Muscle layer of duodenum (tissue), 2 donors: Measurements from ENCODE around the gene PGPEP1.

ENCODE experiments used
- H3K27ac ChIP-seq: one replicate; pipeline ENCODE4 v1.7.0; 2013; ENCODE audit warnings: mild to moderate bottlenecking, low read length
- H3K27me3 ChIP-seq: one replicate; pipeline ENCODE4 v1.7.0; 2013; ENCODE audit warnings: low read depth, mild to moderate bottlenecking, control low read depth, low read length
- H3K36me3 ChIP-seq, 2 donors: one replicate each; pipeline ENCODE4 v1.7.0; 2013; ENCODE audit warnings: low read length in 2 of 2, control low read depth in 1 of 2, mild to moderate bottlenecking in 1 of 2; ENCODE audit not compliant: insufficient read depth in 2 of 2, control insufficient read depth in 1 of 2
- H3K4me1 ChIP-seq, 2 donors: one replicate each; pipeline ENCODE4 v1.7.0; 2013; ENCODE audit warnings: low read length in 2 of 2, mild to moderate bottlenecking in 2 of 2, control low read depth in 1 of 2, moderate library complexity in 1 of 2; ENCODE audit not compliant: insufficient read depth in 2 of 2, control insufficient read depth in 1 of 2
- H3K4me3 ChIP-seq, 2 donors: one replicate each; pipeline ENCODE4 v1.7.0; 2013; ENCODE audit warnings: low read length in 2 of 2, low read depth in 1 of 2, mild to moderate bottlenecking in 1 of 2
- H3K9me3 ChIP-seq, 2 donors: one replicate each; pipeline ENCODE4 v1.7.0; 2013; ENCODE audit warnings: low read length in 2 of 2, control low read depth in 1 of 2, mild to moderate bottlenecking in 1 of 2; ENCODE audit not compliant: control insufficient read depth in 1 of 2
- donor health status: healthy.

PGPEP1 gene, protein sequence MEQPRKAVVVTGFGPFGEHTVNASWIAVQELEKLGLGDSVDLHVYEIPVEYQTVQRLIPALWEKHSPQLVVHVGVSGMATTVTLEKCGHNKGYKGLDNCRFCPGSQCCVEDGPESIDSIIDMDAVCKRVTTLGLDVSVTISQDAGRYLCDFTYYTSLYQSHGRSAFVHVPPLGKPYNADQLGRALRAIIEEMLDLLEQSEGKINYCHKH

DNA sequence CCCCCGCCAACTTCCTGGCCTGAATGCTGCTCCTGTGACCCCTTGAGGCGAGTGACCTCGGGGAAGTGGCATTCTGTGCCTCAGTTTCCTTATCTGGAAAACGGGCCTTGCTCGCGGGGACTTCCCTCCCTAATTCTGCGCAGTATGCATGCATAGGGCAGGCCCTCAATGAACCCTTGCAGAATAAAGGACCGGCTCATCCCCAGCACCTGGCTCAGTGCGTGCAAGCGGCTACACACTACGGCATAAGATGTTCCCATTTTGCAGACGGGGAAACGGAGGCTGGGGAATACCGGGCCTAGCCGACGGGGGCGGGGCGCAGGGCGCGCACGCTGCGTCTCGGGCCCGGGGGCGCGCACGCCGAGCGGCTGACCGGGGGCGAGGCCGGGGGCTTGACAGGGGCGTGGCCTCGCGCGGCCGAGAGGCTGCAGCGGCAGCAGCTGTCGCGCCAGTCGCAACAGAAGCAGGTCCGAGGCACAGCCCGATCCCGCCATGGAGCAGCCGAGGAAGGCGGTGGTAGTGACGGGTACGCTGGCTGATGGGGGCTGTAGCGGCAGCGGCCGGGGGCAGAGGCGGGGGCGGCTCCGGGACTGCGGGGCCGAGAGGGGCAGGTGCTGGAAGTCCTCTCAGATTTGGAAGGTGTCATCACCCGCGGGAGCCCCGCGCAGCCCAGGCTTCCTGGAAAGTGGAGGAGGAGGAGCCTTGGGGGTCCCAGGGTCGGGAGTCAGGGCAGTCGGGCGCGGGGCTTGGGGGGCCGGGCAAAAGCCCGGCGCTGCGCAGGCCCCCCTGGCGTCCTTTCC is at the start of gene PGPEP1:
PGPEP1 (plus strand) TSS at position 409 of the 800 bp plus-strand sequence; CDS start at position 493, 84 bp downstream.
- Histone ChIP-seq H3K27ac (peak within 1 kb of the TSS; percentile 69), H3K27me3 (no peaks in the 10 kb centered on the region), H3K4me3 (peak within 1 kb of the TSS; percentile 78 to 94), H3K36me3 (peaks cover 0 to 5% of the 10 kb centered on the region in 2 donors), H3K4me1 (peaks cover 4 to 15% of the 10 kb centered on the region in 2 donors), H3K9me3 (no peaks in the 10 kb centered on the region)

DNA sequence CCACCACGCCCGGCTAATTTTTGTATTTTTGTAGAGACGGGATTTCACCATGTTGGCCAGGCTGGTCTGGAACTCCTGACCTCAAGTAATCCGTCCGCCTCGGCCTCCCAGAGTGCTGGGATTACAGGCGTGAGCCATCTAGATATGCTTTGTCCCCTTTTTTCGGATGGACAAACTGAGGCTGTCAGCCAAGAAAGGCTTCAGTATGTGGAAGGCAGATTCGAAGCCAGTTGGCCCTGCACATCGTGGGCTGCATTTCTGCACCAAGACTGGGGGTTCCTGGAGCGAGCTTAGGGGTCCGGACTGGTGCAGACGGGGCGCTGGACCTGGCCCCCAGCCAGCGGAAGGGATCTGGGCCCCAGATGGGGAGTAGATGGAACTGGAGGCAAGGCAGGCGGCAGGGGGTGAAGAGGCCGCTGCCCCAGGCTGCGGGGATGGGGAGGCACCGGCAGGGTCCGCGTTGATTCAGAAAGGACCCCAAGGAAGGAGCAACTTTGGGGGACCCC is 49.3 kb upstream of the PGPEP1 start:
- Histone ChIP-seq H3K27ac (peak overlapping the region; percentile 98), H3K36me3 (no peaks in the 10 kb centered on the region), H3K27me3 (no peaks in the 10 kb centered on the region), H3K4me1 (peaks cover 6 to 15% of the 10 kb centered on the region in 2 donors), H3K9me3 (no peaks in the 10 kb centered on the region), H3K4me3 (peak overlapping the region in 1 of 2 donors; percentile 77)

DNA sequence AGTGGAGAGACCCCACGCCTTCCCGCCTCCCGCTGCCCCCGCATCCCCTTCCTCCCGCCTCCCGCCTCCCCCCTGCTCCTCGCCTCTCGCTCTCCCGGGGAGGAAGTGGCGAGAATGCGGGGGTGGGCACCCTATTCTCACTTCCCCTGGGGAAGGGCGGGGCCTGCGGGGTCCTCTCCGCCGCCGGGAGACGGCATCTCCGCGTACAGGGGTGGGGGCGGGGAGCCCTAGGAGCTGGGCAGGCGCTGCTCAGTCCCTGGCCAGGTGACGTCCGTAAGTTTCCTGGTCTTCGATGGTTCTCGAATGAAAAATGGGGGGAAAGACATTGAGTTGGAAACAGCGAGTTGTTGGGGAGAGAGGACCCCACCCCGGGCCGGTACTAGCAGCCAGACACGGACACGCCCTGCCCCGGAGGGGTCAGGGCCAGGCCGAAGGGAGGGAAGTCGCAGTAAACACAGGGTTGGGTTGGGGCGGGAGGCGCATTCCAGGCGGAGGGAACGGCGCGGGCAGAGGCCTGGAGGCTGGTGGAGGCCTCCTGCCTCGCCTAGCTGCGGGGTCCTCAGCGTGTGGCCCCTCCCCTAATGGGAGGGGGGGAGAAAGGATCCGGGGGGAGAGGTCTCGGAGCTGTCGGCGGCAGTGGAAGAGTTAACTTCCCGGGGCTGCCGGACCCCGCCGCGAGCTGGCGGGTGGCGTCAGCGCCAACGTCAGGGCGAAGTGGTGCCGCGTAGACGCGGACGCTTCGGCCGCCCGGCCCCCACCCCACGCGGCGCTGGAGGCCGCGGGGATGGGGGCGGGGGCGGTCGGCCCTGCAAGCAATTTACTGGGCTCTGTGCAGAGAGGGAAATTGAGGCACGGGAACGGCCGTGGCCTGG is 48.6 kb upstream of the PGPEP1 start:
- peak overlapping the region; percentile 77 to 85 for H3K4me3 ChIP-seq
- H3K27me3 ChIP-seq, result no peaks in the 10 kb centered on the region
- peak overlapping the region; percentile 98 for H3K27ac ChIP-seq
- no peaks in the 10 kb centered on the region for H3K9me3 ChIP-seq
- peaks cover 6 to 15% of the 10 kb centered on the region in 2 donors for H3K4me1 ChIP-seq
- H3K36me3 ChIP-seq, result no peaks in the 10 kb centered on the region

DNA sequence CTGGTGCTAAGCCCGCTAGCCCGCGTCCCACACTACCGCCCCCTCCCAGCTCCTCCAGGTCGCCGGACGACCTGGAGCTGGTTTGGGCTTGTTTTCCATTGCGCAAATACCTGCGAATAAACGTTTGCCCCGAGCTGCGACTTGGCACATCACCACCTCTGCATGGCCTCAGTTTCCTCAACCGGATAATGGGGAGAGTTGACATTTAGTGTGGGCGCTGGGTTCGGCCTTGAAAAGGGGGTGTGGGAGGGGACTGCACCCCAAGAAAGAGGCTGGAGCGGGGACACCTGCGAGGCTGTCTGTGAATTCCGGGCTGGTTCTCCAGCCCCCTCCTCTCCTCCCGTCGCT is 48.0 kb upstream of the PGPEP1 start:
- peaks cover 6 to 15% of the 10 kb centered on the region in 2 donors for H3K4me1 ChIP-seq
- peak overlapping the region; percentile 98 for H3K27ac ChIP-seq
- H3K9me3 ChIP-seq, result no peaks in the 10 kb centered on the region
- H3K27me3 ChIP-seq, result no peaks in the 10 kb centered on the region
- no peaks in the 10 kb centered on the region for H3K36me3 ChIP-seq
- H3K4me3 ChIP-seq, result peak overlapping the region; percentile 77 to 85

DNA sequence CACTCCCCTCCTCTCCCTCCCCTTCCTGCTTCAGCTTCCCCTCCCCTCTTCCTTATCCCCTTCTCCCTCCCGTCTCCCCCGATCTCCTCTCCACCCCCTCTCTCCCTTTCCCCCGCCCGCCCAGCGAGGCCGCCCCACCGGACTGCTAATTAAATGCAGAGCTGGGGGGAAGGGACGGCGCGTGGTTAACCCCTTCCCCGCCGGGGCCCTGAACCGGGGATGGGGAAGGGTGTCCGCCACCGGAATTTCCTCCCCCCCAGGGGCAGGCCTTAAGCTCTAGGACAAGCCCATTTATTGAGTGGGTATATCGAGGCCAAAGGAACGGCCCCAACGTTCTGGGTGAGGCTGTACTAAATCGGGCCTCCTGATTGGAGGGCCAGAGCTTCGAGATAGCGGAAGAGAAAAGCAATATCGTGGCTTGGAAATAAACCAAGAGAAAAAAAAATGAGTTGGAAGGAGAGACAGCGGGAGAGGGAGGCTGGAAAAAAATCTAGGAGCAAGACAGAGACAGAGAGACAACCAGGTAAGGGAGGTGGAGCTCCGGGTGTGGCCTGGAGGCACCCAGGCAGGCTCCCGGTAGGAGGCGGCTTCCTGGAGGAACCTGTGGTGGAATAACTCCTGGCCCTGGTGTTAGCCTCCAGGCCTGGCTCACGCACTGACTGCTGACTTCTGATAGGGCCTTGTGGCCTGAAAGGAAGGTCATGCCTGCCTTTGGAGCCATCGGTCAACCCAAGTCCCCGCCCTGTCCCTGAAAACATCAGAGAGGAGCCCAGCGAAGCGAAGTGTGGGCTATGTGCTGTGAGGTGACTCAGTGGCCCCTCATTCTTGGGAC is 47.4 kb upstream of the PGPEP1 start:
- Histone ChIP-seq H3K4me1 (peaks cover 6 to 15% of the 10 kb centered on the region in 2 donors), H3K36me3 (no peaks in the 10 kb centered on the region), H3K4me3 (peak overlapping the region; percentile 77 to 85), H3K9me3 (no peaks in the 10 kb centered on the region), H3K27ac (peak overlapping the region; percentile 98), H3K27me3 (no peaks in the 10 kb centered on the region)

DNA sequence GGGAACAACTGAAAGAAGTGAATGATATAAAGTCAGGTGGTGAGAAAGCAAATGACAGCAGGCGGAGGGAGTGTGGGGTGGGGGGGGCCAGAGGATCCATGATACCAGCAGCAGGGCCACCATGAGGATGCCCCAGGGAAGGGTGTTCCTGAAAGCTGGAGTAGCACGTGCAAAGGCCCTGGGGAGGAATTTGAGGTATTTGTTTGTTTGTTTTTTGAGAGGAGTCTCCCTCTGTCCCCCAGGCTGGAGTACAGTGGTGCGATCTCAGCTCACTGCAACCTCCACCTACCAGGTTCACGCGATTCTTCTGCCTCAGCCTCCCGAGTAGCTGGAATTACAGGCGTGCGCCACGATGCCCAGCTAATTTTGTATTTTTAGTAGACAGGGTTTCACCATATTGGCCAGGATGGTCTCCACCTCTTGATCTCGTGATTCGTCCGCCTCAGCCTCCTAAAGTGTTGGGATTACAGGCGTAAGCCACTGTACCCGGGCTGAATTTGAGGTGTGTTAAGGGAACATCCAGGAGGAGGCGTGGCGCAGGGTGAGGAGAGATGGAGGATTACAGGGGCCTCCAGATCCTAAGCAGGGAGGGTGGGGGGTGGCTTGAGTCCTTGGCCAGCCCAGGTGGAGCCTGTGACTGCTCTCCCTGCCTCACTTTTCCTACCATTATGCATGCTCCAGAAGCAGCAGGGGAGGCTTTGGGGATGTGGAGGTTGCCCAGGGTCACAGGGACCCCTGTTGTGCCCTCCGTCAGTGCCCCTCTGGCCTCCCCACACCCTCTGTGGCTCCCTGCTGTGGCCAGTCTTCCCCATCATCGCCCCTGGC is 46.5 kb upstream of the PGPEP1 start:
- H3K9me3 ChIP-seq, result no peaks in the 10 kb centered on the region
- peak overlapping the region; percentile 98 for H3K27ac ChIP-seq
- no peaks in the 10 kb centered on the region for H3K27me3 ChIP-seq
- H3K4me3 ChIP-seq, result peak overlapping the region; percentile 77 to 85
- no peaks in the 10 kb centered on the region for H3K36me3 ChIP-seq
- peaks cover 6 to 15% of the 10 kb centered on the region in 2 donors for H3K4me1 ChIP-seq

DNA sequence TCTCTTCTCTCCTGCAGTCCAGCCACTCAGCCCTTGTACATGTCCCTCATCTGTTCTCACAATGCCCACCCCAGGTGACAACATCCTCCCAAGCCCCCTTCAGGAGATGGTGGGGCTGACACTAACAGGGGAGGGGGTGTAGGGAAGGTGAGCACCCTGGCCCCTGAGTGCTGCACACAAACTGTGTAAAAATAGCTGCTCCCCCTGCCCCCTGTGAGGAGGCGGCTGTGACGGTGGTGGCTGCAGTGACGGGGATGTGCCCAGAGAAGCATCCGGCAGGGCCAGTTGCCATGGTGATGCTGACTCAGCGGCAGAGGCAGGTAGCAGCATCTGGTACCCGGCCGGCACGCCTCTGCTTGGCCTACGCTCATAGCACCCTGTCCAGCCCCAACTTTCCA is 45.9 kb upstream of the PGPEP1 start:
- H3K4me3 ChIP-seq, result no peak overlapping the region
- H3K4me1 ChIP-seq, result peaks cover 6 to 15% of the 10 kb centered on the region in 2 donors
- no peaks in the 10 kb centered on the region for H3K27me3 ChIP-seq
- no peaks in the 10 kb centered on the region for H3K9me3 ChIP-seq
- no peaks in the 10 kb centered on the region for H3K36me3 ChIP-seq
- no peak overlapping the region for H3K27ac ChIP-seq

DNA sequence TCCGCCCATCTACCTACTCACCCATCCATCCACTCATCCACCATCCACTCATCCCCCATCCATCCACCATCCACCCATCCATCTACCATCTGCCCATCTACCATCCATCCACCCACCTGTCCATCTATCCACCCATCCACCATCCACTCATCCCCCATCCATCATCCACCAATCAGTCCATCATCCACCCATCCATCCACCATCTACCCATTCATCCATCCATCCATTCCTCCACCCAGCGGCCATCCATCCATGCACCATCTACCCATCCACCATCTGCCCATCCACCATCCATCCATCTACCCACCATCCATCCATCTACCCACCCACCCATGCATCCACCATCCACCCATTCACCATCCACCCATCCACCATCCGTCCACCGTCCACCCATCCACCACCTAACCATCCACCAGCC is 45.4 kb upstream of the PGPEP1 start:
- Histone ChIP-seq H3K4me3 (no peak overlapping the region), H3K27me3 (no peaks in the 10 kb centered on the region), H3K36me3 (no peaks in the 10 kb centered on the region), H3K4me1 (peaks cover 6 to 14% of the 10 kb centered on the region in 2 donors), H3K27ac (no peak overlapping the region), H3K9me3 (no peaks in the 10 kb centered on the region)

DNA sequence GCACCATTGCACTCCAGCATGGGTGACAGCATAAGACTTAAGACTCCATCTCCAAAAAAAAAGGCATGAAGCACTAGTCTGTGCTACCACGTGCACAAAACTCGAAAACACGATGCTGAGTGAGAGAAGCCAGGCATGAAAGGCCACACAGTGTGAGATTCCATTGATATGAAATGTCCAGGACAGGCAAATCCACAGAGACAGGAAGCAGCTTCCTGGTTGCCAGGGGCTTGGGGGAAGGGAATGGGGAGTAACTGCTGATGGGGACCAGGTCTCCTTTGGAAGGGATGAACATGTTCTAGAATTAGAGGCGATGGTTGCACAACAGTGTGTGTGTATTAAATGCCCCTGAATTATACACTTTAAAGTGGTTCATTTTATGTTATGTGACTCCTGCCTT is 43.1 kb upstream of the PGPEP1 start:
- Histone ChIP-seq H3K27ac (no peak overlapping the region), H3K4me3 (no peak overlapping the region), H3K9me3 (no peaks in the 10 kb centered on the region), H3K36me3 (no peaks in the 10 kb centered on the region), H3K4me1 (peaks cover 6 to 21% of the 10 kb centered on the region in 2 donors), H3K27me3 (no peaks in the 10 kb centered on the region)

DNA sequence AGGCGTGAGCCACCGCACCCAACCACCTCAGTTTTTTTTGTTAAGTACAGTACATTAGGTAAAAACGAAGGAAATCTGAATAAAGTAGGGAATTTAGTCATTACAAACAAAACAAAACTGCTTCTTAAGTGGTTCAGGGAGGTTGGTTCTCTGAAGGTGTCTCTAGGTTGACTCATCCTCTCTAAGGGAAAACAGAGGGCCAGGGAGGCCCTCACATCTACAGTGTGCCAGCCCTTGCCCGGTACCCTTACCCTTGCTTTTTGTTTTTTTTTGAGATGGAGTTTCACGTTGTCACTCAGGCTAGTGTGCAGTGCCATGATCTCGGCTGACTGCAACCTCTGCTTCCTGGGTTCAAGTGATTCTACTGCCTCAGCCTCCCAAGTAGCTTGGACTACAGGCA is 41.8 kb upstream of the PGPEP1 start:
- Histone ChIP-seq H3K4me3 (no peak overlapping the region), H3K27ac (no peak overlapping the region), H3K4me1 (peaks cover 0 to 17% of the 10 kb centered on the region in 2 donors), H3K36me3 (no peaks in the 10 kb centered on the region), H3K27me3 (no peaks in the 10 kb centered on the region), H3K9me3 (no peaks in the 10 kb centered on the region)
